Measurements from ENCODE around the gene STARD13. TPM values are rescaled to one million over a fixed set of nuclear protein-coding genes. Genes with fewer than 3 reads are reported as not detected.

The STARD13 gene
- total and polyA plus RNA-seq, 4 donors = 2.7 to 15.3 (median 5.7) TPM

- peaks cover 0 to 10% (median 5%) of the 10 kb centered on the region in 4 donors for H3K36me3 ChIP-seq (ENCODE audit: control insufficient read depth in 4 of 4, insufficient read depth in 3 of 4, low read depth in 1 of 4, low read length in 3 of 4)
- no peak overlapping the region for H3K4me3 ChIP-seq (ENCODE audit: low read depth in 1 of 3, low read length in 3 of 3)
- H3K27ac ChIP-seq (ENCODE audit: low read depth in 1 of 2, low read length in 2 of 2) = no peak overlapping the region
- H3K27me3 ChIP-seq (ENCODE audit: control insufficient read depth in 4 of 4, insufficient read depth in 4 of 4, low read length in 3 of 4) = no peaks in the 10 kb centered on the region
- TF ChIP-seq RAD21 (IDR thresholded peaks at IDR 0.05) (no peak), JUND (IDR thresholded peaks at IDR 0.05) (no peak), GABPA (IDR thresholded peaks at IDR 0.05 in 1 of 2, conservative IDR thresholded peaks at IDR 0.05 in 1 of 2) (no peak), EGR1 (IDR thresholded peaks at IDR 0.05; ENCODE audit: low read depth in 2 of 2) (no peak), ATF3 (IDR thresholded peaks at IDR 0.05) (no peak), NR2F2 (IDR thresholded peaks at IDR 0.05) (no peak), ZBTB33 (IDR thresholded peaks at IDR 0.05) (no peak), YY1 (IDR thresholded peaks at IDR 0.05) (no peak), RXRA (IDR thresholded peaks at IDR 0.05) (no peak), TAF1 (conservative IDR thresholded peaks at IDR 0.05) (no peak)
- no peaks in the 10 kb centered on the region for H3K4me1 ChIP-seq (ENCODE audit: control insufficient read depth in 4 of 4, insufficient read depth in 4 of 4, low read length in 3 of 4)
- no peak for DNase-seq (ENCODE audit: low spot score)
- no peak overlapping the region for H3K9ac ChIP-seq (ENCODE audit: low read depth in 1 of 2, low read length in 2 of 2)
- 95% methylated on average over 3 of the region's 3 CpGs for WGBS
- peaks cover 0 to 5% (median under 1%) of the 10 kb centered on the region in 4 donors for H3K9me3 ChIP-seq (ENCODE audit: control insufficient read depth in 4 of 4, low read length in 3 of 4)
Observed at GRCh38 chr13:33100886-33101285, 184.7 kb downstream of the STARD13 start.

- Histone ChIP-seq H3K36me3 (ENCODE audit: control insufficient read depth in 4 of 4, insufficient read depth in 3 of 4, low read depth in 1 of 4, low read length in 3 of 4) (peaks cover 0 to 2% (median 1%) of the 10 kb centered on the region in 4 donors), H3K4me3 (ENCODE audit: low read depth in 1 of 3, low read length in 3 of 3) (no peak overlapping the region), H3K9me3 (ENCODE audit: control insufficient read depth in 4 of 4, low read length in 3 of 4) (peaks cover 0 to 5% (median under 1%) of the 10 kb centered on the region in 4 donors), H3K4me1 (ENCODE audit: control insufficient read depth in 4 of 4, insufficient read depth in 4 of 4, low read length in 3 of 4) (no peaks in the 10 kb centered on the region), H3K9ac (ENCODE audit: low read depth in 1 of 2, low read length in 2 of 2) (no peak overlapping the region), H3K27me3 (ENCODE audit: control insufficient read depth in 4 of 4, insufficient read depth in 4 of 4, low read length in 3 of 4) (no peaks in the 10 kb centered on the region), H3K27ac (ENCODE audit: low read depth in 1 of 2, low read length in 2 of 2) (no peak overlapping the region)
- WGBS = 70% methylated on average over 3 of the region's 3 CpGs
- DNase-seq (ENCODE audit: low spot score) = no peak
- no peak for TF ChIP-seq CTCF (IDR thresholded peaks at IDR 0.05; ENCODE audit: low read depth, low read length, missing input control)
- TF ChIP-seq ATF3 (IDR thresholded peaks at IDR 0.05) = no peak
- TF ChIP-seq HNF4A (conservative IDR thresholded peaks at IDR 0.05) = no peak
- no peak for TF ChIP-seq HNF4G (IDR thresholded peaks at IDR 0.05)
- TF ChIP-seq JUND (IDR thresholded peaks at IDR 0.05) = no peak
- no peak for TF ChIP-seq SP1 (IDR thresholded peaks at IDR 0.05)
- no peak for TF ChIP-seq YY1 (IDR thresholded peaks at IDR 0.05)
- TF ChIP-seq EGR1 (IDR thresholded peaks at IDR 0.05; ENCODE audit: low read depth in 2 of 2) = no peak
- no peak for TF ChIP-seq NR2F2 (IDR thresholded peaks at IDR 0.05)
- TF ChIP-seq TAF1 (conservative IDR thresholded peaks at IDR 0.05) = no peak
- TF ChIP-seq RXRA (IDR thresholded peaks at IDR 0.05) = no peak
- no peak for TF ChIP-seq ZBTB33 (IDR thresholded peaks at IDR 0.05)
- no peak for TF ChIP-seq REST (IDR thresholded peaks at IDR 0.05)
- TF ChIP-seq FOXA2 (IDR thresholded peaks at IDR 0.05) = no peak
- no peak for TF ChIP-seq RAD21 (IDR thresholded peaks at IDR 0.05)
- TF ChIP-seq GABPA (IDR thresholded peaks at IDR 0.05 in 1 of 2, conservative IDR thresholded peaks at IDR 0.05 in 1 of 2) = no peak
- TF ChIP-seq FOXA1 (IDR thresholded peaks at IDR 0.05) = no peak
- TF ChIP-seq MAX (IDR thresholded peaks at IDR 0.05) = no peak
Observed at GRCh38 chr13:33099860-33100259, 185.7 kb downstream of the STARD13 start.

Data from liver (tissue), 9 donors.